ENCODE results near the gene HIP1R.
A peak's percentile ranks its signal among the peaks of the same experiment; 100 is the strongest.

Gene HIP1R

DNA sequence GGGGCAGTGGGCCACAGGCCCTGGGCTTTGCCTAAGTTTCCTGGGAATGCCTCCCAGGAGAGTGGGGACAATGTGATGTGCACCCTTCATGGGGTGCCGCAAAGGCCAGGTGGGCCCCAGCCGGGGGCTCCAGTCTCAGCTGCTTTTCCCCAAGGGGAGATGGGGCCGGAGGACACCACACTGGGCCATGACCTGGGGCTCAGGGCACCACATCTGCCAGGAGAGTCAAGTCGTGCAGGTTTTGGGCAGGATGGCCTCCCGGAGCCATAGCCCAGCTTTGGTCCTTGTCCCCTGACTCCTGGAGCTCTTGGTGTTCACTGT is 12.2 kb downstream of the HIP1R start:
- no peak for DNase-seq

DNA sequence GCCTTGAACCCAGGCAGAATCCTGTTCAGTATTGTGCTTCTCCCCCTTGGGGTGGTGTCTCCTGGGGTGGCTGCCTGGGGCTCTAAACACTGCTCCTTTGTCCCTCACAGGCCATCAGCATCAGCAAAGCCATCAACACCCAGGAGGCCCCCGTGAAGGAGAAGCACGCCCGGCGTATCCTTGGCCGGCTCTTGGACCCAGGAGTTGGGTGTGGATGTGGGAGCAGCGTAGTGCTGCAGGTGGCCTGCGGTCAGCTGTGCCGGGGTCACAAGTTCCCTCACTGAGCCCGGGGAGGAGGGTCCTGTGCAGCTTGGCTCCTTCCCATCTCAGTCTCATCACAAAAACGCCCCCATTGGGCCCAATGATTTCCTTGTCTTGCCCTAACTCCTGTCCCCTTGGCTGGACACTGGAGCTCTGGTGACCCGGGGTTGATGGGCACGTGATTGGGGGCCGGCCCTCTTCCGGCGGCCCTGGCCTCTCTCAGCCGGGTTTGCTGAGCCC is 12.7 kb downstream of the HIP1R start:
- DNase-seq, result peak; percentile 23

DNA sequence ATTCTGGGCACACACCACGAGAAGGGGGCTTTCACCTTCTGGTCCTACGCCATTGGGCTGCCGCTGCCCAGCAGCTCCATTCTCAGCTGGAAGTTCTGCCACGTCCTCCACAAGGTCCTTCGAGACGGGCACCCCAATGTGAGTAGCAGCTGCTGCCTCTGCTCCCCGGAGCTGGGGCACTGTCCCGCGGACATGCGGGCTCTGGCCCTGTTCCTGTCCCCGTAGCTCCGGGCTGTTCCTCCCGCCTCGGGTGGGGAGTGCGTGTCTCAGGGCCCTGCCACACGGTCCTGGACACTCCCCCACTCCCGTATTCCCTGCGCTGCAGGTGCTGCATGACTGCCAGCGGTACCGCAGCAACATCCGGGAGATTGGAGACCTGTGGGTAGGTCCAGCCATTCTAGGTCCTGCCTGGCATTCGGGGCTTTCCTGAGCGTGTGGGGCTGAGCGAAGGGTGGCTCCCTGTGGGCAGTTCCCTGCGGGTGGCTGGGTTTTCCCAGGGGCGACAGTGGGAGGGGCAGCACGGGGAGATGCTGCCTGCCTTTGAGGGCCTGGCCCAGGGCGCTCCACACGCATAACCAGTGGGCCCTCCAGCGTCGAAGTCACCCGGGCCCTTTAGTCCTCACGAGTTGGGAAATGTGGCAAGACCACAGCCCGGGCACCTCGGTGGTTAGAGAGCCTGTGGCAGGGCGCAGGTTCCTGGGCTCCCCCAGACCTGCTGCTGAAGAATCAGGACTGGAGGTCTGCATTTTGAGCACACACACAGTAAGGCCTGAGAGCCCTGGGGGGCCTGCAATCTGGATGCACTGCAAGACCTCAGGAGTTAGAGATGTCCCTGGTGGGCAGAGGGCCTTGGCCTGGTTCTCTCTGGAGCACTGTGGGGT is 13.5 kb downstream of the HIP1R start:
- peak; percentile 32 for DNase-seq

DNA sequence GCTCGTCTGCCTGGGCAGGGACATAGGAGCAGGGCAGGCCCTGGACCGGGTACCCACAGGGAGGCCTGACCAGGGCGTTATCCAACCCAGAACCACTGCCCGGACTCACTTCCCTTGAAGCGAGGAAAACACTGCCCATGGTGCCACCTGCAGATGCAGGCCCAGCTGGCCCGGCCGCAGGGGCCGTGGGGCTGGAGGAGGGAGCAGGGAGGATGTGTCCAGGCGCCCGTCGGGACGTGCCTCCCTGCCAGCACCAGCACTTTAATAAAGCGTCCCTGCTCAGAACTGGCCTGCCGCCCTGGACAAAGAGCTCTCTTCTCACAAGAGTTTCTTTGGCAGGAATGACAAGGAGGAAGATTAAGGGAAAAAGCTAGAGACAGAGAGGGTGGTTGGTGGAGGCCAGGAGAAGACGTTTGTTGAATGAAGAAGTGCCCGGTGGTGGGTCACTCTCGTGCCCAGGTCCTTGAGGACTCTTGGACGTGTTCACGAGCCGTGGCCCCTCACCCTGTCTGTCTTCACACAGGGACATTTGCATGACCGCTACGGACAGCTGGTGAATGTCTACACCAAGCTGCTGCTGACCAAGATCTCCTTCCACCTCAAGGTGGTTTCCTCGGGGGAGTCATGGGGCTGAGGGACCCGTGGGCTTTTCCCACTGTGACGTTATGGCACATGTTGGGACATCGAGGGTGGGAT is 14.2 kb downstream of the HIP1R start:
- DNase-seq, result peak; percentile 21

DNA sequence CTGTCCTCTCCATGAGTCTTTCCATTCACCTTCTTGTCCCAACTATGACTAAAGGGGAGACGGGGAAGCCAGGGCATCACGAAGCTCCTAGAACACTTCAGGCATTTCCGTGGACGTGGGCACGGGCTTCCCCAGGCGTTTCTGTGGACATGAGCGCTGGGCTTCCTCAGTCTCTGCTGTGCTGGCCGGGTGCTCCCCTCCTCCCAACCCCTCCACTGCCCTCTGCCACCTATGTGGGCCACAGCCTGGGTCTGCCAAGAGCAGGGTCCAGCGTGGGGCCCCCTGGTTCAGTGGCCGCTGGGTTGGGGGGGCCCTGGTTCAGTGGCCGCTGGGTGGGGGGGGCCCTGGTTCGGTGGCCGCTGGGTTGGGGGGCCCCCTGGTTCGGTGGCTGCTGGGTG is 14.8 kb downstream of the HIP1R start:
- DNase-seq, result peak; percentile 24

DNA sequence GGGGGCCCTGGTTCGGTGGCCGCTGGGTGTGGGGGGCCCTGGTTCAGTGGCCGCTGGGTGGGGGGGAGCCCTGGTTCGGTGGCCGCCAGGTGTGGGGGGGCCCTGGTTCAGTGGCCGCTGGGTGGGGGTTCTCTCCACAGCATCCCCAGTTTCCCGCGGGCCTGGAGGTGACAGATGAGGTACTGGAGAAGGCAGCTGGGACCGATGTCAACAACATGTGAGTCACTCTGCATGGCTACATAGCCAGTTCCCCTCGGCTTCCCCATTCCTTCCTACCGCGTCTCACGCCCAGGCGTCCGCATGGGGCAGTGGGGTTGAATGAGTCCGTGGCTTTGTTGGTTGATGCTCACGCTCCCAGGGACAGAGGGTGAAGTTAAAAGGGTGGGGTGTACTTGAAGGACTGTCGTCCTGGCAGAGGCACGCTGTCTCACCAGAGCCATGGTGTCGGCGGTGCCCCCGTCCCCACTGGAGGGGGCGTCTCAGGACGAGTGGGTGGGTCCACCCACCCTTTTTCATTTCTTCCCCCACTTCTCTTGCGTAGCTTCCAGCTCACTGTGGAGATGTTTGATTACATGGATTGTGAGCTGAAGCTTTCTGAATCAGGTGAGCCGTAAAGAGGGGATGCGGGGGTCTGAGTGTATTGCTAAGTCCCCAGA is 15.6 kb downstream of the HIP1R start:
- DNase-seq, result peak; percentile 40

DNA sequence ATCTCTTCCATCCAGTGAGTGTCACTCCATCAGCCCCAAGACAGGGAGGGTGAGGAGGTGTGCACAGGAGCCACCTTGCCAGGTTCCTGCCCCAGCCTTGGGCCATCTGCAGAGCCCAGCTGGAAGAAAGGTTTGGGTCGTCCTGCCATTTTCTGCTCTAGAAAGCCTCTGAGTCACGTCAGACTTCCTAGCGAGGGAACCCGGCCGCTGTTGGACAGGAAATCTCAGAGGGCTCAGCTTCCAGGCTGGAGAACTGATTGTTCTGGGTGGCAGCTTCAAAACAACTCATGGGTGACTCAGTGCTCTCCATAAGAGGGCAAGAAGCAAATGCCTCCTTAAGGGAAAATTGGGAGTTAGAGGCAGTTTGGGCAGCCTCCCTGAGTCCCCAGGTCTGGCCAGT is 16.6 kb downstream of the HIP1R start:
- DNase-seq, result peak; percentile 95

DNA sequence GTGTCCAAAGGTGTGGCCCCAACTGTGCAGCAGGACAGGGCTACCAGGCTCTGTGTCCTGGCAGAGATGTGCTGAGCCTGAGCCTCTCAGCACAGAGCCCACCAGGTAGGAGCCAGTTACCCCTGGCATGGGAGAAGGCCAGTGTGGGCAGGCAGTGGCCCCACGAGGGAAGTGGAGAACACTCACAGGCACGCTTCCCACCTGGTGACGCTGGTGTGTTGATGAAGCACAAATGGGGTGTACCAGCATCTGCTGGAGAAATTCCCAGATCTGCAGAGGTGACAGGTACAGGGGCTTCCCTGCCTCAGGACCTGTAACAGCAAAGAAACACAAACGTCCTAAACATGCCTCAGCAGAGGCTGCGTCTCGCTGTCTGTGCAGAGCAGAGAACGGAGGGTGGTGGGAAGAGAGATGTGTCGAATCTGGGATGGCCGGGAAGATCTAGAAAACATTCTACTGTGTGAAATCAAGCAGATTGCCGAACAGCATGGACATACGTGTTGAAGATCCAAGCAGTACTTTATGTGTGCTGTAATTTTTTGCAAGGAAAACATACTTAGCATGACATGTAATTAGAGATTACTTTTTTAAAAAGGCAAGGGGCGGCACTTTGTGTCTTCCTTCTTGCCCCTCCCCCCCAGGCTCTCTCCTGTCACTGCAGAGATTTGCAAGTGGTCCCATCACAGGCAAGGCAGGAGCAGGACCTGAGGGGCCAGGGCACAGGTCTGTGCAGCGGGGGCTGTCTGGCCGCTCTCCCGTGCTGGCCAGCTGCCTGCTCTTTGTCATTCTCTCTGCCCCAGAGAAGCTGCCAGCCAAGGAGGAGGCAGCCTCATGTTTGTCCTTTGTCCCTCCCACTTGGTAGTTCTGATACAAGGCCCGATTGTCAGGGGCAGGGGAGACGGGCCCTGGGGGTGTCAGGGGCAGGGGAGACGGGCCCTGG is 17.3 kb downstream of the HIP1R start:
- DNase-seq, result peak; percentile 46

DNA sequence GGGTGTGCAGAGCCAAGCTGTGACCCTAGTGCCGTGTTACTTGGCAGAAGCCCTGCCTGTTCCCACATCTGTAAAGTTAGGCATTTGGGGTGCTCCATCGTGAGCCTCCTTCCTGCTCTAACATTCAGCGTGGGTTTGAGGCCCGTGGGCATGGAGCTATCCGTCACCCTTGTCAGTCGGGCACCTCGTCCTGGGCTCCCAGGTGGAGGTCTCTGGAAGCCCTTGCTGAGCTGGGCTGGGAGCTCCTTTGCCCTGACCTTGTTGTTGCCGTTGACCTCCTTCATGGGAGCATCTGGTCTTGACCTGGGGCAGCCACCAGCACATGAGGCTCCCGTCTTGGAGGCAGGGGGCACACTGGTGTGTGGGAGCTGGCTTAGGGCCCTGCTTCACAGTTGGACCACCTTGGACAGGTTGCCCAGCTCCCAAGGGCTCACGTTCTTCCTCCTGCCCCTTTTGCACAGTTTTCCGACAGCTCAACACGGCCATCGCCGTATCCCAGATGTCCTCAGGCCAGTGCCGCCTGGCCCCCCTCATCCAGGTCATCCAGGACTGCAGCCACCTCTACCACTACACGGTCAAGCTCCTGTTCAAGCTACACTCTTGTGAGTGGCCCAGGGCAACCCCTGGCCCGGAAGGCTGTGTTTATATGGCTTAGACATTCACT is 18.5 kb downstream of the HIP1R start:
- peak; percentile 33 for DNase-seq

DNA sequence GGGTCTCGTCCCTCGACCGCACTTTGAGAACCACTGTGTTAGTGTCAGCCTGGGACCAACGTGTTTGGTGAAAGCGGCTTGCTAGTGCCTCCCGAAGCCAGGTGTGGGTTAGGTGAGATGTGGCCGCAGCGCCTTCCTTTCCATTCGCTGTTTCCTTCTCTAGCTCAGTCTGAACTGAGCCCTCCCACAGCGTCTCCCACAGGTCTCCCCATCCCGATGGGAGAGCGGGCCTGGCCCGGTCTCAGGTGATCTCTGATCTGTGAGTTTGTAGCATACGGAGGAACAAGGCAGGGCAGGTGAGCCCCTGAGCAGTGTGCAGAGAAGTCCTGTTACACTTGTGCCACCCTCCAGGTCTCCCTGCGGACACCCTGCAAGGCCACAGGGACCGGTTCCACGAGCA is 19.3 kb downstream of the HIP1R start:
- peak; percentile 27 for DNase-seq

DNA sequence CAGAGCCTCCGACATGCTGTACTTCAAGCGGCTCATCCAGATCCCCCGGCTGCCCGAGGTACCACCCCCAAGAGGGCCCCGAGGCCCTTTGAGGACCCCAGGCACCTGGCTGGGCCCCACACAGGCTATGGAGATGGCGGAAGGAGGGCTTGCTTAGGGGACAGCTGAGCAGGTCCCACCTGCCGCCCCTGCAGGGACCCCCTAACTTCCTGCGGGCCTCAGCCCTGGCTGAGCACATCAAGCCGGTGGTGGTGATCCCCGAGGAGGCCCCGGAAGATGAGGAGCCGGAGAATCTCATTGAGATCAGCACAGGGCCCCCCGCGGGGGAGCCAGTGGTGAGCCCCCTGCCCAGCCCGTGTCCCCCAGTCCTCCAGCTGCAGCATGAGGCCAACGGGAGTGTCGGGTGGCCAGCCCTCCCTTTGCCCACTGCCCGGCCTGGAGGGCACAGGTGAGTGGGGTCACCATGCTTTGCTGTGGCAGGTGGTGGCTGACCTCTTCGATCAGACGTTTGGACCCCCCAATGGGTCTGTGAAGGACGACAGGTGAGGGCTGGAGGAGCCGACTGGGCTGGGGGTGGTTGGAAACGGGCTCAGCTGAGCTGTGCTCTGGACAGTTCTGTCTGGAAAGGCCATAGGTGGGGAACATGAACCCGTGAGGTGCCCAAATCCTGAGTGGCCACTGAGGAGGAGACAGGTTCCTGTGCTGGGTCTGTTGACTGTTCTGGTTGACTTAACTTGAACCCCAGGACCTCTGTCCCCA is 20.0 kb downstream of the HIP1R start:
- DNase-seq, result peak; percentile 23

DNA sequence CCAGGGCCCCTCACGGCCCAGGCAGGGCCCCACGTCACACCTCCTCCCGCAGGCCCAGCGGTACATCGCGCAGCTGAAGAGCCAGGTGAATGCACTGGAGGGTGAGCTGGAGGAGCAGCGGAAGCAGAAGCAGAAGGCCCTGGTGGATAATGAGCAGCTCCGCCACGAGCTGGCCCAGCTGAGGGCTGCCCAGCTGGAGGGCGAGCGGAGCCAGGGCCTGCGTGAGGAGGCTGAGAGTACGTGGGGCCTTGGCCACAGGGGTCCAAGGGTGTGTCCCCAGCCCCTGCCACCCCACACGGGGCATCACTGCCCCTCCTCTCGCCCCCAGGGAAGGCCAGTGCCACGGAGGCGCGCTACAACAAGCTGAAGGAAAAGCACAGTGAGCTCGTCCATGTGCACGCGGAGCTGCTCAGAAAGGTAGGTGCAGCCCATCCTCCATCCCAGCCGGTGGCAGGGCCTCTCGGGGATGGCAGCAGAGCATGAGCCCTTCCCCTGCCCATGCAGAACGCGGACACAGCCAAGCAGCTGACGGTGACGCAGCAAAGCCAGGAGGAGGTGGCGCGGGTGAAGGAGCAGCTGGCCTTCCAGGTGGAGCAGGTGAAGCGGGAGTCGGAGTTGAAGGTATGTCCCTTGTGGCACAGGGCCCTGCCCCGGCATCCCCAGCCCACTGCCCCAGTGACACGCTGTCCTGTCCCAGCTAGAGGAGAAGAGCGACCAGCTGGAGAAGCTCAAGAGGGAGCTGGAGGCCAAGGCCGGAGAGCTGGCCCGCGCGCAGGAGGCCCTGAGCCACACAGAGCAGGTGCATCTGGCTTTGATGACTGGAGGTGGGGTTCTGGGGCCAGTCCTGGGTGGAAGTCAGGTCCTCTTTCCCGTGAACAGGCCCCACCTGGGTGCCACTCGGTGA is 20.9 kb downstream of the HIP1R start:
- DNase-seq, result peak; percentile 37

DNA sequence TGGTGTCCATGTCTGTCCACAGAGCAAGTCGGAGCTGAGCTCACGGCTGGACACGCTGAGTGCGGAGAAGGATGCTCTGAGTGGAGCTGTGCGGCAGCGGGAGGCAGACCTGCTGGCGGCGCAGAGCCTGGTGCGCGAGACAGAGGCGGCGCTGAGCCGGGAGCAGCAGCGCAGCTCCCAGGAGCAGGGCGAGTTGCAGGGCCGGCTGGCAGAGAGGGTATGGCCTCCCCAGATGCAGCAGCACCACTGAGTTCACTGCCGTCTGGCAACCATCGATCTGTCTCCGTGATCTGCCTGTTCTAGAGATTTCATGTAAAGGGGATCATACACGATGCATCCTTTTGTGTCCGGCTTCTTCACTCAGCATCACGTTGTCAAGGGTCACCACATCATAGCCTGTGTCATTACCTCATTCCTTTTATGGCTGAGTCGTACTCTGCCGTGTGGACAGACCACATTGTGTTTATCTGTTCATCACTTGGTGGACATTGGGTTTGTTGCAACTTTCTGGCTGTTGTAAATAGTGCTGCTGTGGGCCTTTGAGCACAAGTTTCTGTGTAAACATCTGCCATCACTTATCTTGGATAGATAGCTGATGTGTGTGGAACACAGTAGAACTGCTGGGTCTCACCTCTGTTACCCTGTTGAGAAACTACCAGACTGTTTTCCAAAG is 21.9 kb downstream of the HIP1R start:
- DNase-seq, result peak; percentile 31

DNA sequence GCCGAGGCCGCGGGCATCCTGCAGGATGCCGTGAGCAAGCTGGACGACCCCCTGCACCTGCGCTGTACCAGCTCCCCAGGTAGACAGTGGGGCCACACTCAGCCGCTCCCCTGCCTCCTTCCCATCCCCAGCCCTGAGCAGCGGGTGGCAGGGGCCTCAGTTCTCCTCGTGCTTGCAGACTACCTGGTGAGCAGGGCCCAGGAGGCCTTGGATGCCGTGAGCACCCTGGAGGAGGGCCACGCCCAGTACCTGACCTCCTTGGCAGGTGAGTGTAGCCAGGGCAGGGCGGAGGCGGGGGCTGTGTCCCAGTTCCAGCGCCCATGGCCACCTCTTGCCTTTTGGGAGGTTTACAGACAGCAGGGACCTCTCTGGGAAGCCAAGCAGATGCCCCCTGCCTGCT is 22.9 kb downstream of the HIP1R start:
- no peak for DNase-seq

DNA sequence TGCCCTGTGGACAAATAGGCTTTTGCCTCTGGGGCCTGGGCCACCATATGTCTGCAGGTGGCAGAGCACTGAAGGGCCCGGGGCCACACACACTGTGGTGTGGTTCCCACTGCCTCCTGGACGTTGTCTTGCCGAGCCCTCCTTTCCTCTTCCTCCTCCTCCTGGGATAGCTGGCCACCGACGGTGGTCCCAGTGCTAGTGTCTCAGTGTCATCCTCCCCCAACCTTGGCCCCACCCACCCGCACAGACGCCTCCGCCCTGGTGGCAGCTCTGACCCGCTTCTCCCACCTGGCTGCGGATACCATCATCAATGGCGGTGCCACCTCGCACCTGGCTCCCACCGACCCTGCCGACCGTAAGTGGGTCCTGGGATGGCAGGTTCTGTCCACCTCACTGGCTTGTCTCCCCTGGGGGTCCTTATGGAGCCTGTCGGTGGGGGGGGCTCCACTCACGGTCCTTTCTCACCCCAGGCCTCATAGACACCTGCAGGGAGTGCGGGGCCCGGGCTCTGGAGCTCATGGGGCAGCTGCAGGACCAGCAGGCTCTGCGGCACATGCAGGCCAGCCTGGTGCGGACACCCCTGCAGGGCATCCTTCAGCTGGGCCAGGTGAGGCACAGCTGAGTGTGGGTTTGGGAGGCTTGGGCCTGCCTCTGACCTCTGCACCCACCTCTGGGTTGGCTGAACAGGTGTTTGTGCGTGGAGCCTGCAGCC is 23.5 kb downstream of the HIP1R start:
- DNase-seq, result peak; percentile 19

DNA sequence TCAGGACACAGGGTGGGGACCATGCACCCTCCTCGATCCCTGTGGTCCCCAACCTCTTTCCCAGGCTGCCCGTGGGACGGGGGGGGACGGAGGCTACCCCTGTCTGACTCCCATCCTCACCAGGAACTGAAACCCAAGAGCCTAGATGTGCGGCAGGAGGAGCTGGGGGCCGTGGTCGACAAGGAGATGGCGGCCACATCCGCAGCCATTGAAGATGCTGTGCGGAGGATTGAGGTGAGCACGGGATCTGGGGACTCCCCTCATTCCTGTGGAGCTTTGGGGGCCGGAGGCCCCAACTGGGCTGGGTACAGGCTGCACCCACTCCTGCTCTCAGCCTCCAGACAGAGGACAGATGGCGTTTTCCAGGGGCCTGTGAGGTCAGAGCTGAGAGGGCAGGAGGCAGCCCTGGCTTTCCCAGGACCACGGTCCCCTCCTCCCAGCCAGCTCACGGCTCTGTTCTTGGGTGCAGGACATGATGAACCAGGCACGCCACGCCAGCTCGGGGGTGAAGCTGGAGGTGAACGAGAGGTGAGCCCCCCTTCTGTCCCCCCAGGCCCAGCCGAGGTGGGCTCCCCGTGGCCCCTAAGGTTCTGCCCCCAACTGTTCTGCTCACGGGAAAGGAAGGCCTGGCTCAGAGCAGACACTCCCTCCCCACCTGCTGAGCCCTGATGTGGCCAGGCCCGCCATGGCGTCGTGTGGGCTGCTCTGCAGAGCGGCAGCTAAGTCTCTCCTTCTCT is 24.2 kb downstream of the HIP1R start:
- DNase-seq, result peak; percentile 30

DNA sequence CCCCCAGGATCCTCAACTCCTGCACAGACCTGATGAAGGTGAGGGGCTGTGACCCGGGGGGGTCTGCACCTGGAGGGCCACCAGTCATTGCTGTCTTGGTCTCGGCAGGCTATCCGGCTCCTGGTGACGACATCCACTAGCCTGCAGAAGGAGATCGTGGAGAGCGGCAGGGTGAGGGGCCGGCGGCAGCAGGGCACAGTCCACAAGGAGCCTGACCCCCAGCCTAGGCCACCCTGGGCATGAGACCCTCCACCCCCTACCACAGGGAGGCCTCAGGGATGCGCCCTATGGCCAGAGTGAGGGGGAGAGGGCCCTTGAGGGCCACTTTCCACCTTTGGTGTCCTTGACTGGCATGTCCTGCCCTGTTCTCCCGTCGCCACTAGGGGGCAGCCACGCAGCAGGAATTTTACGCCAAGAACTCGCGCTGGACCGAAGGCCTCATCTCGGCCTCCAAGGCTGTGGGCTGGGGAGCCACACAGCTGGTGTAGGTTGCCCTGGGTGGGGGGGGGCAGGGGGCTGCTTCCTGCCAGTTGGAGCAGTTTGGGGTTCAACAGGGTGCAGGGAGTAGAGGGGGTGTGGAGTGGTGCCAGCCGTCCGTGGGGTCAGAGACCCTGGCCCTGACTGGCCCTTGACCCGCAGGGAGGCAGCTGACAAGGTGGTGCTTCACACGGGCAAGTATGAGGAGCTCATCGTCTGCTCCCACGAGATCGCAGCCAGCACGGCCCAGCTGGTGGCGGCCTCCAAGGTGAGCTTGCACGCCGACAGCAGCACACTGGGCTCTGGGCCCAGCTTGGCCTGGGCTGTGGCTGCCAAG is 25.0 kb downstream of the HIP1R start:
- DNase-seq, result peak; percentile 96
